HG02642 (cell line): ENCODE results near the gene ATG16L2.

ENCODE experiments used
- ATAC-seq: cut with Tn5 transposase; IDR thresholded peaks from one replicate; pipeline ENCODE4 v1.9.1; 2021; ENCODE audit warnings: mild to moderate bottlenecking; ENCODE audit not compliant: unreplicated experiment, poor library complexity

ATG16L2 gene

DNA sequence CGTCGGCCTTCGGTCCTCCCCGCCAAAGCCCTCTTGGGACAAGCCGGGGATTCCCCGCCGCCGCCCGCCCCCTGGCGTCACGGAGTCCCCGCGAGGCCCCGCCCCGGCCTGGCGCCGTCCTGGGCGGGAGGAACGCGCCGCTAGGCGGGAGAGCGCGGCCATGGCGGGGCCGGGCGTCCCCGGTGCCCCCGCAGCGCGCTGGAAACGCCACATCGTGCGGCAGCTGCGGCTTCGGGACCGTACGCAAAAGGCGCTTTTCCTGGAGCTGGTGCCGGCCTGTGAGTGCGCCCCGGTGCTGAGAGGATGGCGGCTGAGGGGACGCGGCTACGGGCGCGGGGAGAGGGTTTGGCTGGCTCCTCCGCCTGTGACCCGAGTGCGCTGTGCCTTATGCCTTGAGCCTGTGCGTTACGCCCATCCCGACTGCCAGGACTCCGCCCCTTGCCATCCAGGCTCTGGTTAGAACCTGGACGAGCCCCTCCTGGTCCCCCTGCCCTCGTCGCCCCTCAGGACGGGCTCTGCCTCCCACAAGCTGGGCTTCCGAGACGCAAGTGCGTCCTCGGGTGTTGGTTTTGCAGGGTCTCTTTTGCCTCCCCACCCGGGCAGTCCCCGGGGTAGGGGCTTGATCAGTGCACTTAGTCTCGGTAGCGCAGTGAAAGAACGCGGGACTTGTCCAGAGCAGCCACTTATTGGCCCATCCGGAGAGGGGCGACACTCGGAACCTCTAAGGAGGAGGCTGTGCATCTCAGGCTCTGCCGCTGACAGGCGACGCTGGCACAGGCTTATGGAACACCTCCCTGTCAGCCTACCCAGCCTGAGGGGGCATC, at the start of gene ATG16L2:
TSS of gene ATG16L2 (plus strand) at position 126 of the 824 bp plus-strand sequence. CDS start at position 161, 35 bp downstream.
- ATAC-seq = peak; percentile 66

- ATAC-seq = no peak
Observed at GRCh38 chr11:72764503-72764902, 49.7 kb upstream of the ATG16L2 start.

- no peak for ATAC-seq
Observed at GRCh38 chr11:72766152-72766902, 47.9 kb upstream of the ATG16L2 start.

- ATAC-seq = no peak
Observed at GRCh38 chr11:72767203-72768062, 46.8 kb upstream of the ATG16L2 start.

- no peak for ATAC-seq
Observed at GRCh38 chr11:72768581-72768980, 45.6 kb upstream of the ATG16L2 start.

GRCh38 chr11:72769680-72770079, 44.5 kb upstream of the ATG16L2 start:
- no peak for ATAC-seq

GRCh38 chr11:72770799-72771198, 43.4 kb upstream of the ATG16L2 start:
- ATAC-seq = no peak

DNA sequence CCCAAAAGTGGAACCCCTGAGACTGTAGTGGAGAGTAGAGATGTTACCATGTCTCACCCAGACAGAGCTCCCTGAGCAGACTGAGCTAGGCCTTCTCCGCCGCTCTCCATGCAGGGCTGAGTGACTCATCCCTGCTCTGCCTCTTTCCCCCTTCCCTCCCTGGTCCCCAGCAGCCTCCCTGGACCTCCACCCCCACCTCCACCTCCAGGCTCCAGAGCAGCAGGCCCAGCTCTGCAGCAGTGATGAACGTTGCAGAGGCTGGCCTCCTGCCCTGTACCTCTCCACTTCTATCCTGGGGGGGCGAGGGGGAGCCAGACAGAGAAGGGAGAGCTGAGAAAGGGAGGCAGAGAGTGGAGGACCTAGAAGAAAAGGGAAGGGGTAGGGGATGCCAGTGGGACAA, 42.7 kb upstream of the ATG16L2 start:
- no peak for ATAC-seq

- ATAC-seq = no peak
Observed at GRCh38 chr11:72772059-72772458, 42.2 kb upstream of the ATG16L2 start.

DNA sequence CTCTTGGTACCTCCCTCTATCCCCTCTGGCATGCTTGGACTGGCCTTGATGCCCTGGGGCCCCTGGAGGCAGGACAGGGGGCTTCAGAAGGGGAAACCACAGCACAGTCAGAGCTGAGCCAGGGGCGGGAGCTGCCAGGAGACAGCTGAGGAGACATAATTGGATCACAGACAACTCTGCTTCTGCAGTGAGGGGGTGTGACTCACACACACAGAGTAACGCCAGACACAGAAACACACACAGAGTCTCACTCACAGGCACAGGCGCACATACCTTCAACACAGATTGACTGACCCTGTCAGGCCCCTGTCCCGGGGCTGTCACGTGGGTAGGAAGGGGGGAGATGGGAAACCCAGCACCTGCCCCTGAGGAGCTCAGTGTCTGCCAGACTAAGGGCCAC, 40.9 kb upstream of the ATG16L2 start:
- no peak for ATAC-seq

DNA sequence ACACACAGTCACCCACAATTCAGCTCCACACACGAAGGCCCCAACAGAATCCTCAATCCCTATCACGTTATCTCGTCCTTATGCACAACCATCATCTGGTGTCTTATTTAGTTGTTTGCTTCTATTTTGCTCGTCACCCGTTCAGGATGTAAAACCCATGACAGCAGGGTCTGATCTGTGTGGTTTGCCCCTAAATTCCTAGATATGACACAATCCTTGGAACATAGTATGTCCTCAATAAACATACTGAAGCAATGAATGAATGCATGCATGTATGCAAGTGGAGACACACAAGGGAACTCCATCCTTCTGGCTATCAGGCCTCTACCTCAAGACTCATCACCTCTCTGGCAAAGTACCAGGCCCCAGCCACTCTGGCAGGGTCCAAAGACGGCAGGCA, 40.5 kb upstream of the ATG16L2 start:
- ATAC-seq = no peak

GRCh38 chr11:72774499-72774898, 39.7 kb upstream of the ATG16L2 start:
- no peak for ATAC-seq

GRCh38 chr11:72775288-72776110, 38.7 kb upstream of the ATG16L2 start:
- ATAC-seq = no peak

GRCh38 chr11:72776117-72776843, 37.9 kb upstream of the ATG16L2 start:
- ATAC-seq = no peak

DNA sequence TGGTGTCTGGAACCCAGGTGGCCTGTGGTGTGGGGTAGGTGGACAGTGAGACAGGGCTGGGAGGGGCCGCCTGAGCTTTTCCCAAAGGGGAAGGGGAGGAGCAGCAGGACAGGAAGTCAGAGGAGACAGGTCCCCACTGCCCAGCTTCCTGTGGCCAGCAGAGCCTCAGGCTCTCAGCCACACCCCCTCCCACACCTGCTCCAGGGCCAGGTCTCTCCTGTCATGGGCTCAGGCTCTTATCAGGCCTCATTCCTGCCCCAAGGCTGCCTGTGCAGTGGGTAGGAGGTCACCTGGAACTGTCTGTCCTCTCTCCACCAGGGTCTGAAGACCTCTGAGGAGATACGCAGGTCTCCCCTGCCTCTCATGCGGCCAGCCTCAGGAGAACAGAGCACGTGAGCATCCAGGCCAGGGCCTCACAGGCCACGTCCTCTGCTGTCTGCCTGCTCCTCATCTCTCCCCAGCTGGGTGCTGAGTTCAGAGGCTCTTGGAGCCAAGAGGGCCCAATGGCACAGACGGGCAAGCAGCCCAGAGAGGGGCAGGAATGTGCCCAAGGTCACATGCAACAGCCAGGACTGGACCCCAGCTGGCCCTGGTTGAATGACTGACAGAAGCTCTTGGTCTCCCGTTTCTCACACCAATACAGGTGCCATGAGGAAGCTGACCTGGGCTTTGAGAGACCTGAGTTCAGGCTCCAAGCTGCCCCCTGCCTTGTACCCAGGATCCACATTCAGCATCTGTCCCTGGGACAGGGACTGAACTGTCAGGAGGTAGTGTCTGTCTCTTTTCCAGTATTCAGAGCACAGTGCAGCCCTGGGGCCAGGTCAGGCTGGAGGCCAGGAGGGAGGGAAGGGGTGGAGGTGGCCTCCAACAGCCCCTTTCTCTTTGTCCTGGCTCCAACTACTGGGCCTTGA, 37.1 kb upstream of the ATG16L2 start:
- no peak for ATAC-seq

DNA sequence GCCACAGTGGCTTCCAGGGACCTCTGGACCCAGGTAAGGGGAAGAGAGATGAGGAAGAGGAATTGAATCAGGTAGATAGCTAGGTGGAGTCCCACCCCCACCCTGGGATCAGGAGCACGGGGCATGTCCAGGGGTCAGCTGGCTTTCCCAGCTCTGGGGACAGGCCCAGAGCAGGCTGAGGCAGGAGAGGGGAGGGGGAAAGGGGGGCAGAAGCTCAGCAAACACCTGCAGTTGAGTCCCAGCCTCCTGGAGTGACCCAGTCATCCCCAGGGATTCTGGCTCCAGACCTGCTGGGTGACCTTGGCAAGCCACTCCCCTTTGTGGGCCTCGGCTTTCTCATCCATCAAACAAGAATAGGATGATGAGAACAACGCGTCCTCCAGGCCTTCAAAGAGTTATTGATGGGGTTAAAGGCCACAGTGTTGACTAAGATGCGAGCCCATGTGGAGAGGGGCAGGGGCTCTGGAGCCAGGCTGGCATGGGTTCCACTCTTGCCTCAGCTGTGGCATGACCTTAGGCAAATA, 36.4 kb upstream of the ATG16L2 start:
- ATAC-seq = no peak

DNA sequence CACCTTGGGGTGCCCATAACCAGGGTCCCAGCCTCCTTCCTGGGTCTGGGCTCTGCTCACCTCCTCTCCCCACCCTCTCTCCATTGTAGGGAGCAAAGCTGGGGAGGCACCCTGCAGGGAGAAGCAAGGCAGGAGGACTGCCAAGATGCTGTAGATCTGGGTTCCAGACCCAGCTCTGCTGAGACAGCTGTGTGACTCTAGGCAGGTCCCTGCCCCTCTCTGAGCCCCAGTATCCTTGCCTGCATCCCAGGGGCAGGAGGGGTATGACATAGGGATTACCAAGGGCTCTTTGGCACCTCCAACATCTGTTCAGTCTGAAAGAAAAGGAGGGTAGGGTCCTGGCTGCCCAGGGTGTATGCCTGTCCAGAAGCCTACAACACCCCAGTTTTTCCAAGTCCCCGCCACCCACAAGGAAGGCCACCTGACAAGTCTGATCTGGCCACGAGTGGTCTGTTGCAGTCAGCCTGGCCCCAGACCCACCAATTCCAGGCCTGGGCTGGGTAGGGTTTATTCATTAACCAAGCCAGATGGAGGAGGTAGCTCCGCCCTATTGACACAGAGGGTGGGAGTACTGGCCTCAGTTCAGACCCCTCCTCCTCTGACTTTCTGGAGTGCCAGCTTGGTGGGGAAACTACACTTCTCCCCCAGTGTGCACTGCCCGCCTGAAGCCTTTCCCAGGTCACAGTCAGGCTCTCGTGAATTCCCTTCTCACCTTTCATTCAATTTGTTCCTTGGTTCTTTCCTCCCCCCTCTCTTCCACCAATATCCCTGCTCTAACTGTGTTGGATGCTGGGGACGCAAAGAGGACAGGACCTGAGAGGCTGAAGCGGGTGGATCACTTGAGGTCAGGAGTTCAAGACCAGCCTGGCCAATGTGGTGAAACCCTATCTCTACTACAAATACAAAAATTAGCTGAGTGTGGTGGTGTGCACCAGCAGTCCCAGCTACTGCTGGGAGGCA, 35.4 kb upstream of the ATG16L2 start:
- no peak for ATAC-seq
